Right lung (tissue), 5 donors: ENCODE results near the gene KCP. TPM values are rescaled to one million over a fixed set of nuclear protein-coding genes. Genes with fewer than 3 reads are reported as not detected.

ENCODE experiments used
- DNase-seq, 2 donors: peaks; one replicate each; pipeline ENCODE4 v3.0.0-alpha.2; 2013
- polyA plus RNA-seq, 5 donors: library from polyadenylated mRNA; unstranded; fragments of 120-200 nt; gene quantifications; one replicate each; pipeline versions ENCODE4 v1.2.1 to v1.2.3, GENCODE V29; 2013; ENCODE audit warnings: inconsistent platforms in 1 of 5, low replicate concordance in 1 of 5; ENCODE audit not compliant: insufficient read length in 5 of 5, insufficient read depth in 1 of 5

The KCP gene
- polyA plus RNA-seq, 5 donors = 4.9 to 9.6 (median 6.1) TPM

DNA sequence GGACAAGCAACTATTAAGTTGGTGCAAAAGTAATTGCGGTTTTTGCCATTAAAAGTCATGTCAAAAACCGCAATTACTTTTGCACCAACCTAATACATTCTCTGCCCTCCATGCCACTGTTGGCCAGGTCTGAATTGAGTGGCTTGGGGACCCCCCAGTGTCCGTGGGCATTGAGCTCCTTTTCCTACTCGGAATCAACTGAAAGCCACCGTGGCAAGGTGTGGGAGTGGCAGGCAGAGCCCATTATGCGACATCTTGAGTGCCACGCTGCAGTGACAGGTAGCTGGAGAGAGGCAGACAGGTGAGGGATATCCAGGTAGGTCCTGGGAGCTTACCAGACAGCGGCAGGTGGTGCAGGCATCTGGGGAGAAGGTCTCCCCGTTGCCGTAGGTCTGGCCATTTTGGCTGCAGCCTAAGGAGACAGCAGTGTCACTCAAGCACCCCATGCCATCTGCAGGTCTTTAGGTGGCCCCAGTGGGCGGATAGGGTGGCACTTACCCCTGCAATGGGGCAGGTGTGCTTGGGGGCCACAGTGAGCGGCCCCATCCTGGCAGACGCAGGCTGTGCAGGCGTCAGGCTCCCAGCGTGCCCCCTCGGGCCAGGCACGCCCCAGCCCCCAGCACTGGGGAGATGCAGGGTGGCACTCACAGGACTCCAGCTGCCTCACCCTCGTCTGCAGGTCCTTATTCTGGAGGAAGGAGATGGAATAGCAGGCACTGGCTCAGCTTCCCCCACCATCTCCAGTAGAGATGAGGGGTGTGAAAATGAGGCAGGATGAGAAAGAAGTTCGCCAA lies 3.5 kb downstream of the KCP start:
- no peak for DNase-seq

DNA sequence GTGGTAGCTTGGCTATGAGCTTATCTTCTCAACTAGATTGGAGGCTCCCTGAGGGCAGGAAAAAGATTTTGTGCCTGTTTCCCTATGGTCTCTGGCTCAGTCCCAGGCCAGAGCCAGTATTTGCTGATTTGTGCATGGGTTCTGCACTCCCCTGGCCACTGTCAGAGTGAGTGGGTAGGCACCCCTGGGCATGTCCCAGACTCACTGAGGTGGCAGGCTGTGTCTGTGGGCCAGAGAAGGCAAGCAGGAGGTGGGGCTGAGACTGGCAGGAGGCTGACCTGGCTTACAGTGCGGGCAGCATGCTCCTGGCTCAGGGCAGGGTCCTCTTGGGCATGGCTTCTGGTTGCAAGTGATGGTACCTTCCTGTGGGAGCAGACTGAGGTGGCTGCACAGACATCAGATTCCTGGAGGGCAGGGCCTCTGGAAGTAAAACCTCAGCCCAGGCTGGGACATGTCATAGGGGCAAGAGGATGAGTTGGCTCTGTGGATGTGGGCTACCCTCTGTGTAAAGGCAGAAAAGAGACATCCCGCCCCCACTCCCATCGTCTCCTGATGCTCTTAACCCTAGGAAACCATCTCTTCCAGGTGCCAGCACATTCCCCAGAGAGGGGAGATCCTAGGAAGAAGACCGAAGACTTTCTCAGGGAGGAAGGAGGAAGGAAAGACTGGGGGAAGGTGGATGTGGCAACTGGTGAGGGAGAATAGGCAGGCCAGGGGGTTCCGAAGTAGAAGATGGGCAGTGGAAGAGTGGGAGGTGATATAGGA lies 4.3 kb downstream of the KCP start:
- DNase-seq = no peak

DNA sequence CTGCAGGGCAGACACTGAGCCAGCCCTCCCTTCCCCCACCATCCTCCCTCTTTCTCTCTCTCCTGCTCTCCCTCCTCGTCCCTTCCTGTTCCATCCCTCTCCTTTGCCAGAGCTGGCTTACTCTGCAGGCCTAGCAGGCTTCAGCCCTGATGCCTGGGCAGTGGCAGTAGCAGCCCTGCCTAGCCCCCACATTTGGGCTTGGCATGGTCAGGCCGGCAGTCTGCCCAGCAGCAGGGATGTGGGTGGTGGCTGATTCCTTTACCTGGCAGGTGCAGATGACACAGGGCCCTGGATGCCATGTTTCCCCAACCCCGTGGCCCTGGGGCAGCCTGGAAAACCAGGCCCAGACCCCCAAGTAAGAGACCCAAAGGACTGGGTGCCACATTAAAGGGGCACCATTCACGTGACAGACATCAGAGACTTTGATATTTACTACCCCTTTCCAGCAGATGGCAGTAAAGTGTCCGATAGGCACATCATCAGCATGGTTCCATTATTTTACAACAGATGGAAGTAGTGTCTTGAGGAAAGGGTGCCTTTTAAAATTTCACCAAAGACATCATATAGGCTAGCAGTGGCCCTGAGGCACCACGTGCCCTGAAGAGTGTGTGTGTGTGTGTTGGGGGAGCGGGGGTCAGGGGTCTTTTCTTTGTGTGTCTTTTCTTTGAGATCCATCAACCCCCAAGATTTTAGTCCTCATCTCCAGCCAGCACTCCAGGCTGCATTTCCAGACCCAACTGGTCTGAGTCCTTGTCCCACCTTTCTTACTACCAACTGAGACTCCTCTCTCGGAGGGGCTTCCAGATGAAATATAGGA lies 5.9 kb downstream of the KCP start:
- DNase-seq = no peak

- DNase-seq = no peak
Observed at GRCh38 chr7:128903621-128904361, 6.7 kb downstream of the KCP start.

DNA sequence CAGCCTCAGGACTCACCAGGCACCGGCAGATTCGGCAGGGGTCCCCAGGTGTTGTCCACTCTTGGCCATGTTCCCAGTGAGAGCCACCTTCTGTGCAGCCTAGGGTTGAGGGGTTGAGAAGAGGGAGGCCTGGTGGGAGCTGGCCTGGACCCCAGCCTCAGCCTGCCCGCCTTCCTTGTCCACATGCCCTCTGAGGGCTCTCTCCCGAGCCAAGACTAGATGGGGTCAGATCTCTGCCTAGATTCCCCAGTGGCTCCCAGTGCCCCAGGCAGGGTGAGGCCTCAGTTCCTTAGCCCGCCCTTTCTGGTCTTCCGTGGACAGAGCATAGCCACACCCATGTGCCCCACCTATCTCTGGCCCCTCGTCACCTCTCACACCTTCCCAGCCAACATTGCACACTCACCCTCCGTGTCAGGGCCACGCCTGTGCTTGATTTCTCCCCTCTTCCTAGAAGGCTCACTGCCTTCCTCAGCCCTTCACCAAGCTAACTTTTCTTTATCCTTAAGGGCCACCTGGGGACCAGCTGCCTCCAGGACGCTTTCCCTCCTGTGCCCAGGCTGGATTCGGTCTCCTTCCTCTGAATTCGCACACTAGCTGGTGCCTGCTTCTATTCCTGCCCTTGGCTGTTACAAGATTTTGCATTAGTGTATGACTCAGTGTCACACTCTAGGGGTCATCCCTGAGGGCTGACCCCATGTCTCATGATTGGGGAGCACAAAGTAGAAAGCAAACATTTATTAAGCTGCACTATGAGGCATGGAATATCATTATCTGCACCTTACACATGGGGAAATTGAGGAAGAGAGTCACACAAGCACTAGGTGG lies 7.5 kb downstream of the KCP start:
- DNase-seq = no peak

GRCh38 chr7:128900237-128900636 lies 10.3 kb downstream of the KCP start:
- no peak for DNase-seq

DNA sequence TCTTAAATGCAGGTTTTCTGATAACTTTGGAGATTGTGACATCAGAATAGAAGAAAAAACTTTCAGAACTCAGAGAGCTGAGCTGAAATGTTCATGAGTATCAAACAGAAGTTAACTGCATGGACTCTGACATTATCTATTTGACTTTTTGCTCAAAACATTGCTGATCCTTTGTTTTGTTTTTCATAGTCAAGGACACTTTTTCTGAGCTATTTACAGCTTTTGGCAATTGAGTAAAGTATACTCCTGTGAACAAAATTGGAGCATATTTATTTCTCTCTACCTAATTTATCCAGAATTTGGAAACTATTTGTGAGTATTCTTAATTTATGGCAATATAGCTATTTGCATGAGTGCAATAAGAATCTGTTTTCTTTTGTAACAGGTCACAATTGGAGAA lies 11.1 kb downstream of the KCP start:
- DNase-seq = no peak

- DNase-seq = no peak
Observed at GRCh38 chr7:128895320-128895719, 15.2 kb downstream of the KCP start.

- DNase-seq = no peak
Observed at GRCh38 chr7:128894101-128894440, 16.4 kb downstream of the KCP start.

GRCh38 chr7:128893251-128894100 lies 17.0 kb downstream of the KCP start:
- no peak for DNase-seq

DNA sequence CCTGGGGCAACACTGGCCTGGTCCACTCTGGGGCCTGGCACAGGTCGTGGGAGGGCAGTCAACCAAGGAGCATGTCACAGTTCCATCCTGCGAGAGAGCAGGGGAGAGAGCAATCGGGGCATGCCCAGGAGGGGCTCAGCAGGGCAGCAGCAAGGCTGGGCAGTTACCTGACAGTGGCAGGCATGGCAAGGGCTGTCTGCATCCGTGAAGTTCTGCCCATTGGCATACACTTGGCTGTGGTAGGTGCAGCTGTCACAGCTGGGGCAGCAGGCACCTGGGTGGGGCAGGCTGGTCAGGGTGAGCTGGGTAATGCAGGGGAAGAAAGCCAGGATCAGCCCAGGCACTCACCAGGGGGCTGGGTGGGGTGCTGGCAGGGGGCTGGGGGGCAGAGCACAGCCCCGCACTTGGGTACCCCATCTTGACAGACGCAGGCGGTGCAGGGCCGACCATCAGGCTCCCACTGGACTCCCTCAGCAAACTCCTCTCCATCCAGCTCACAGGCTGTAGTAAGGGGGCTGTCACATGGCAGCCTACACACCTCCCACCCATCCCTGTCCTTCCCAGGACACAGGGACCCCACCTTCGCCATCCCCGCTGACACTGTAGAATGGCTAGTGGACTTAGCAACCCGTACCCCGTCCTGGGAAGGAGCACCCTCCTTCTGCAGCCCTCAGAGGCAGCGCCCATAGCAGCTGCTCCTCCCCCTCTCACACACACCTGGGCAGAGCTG lies 17.8 kb downstream of the KCP start:
- no peak for DNase-seq

GRCh38 chr7:128891942-128892269 lies 18.6 kb downstream of the KCP start:
- no peak for DNase-seq

GRCh38 chr7:128891110-128891941 lies 19.2 kb downstream of the KCP start:
- DNase-seq = no peak

- DNase-seq = no peak
Observed at GRCh38 chr7:128890306-128891109, 20.0 kb downstream of the KCP start.

DNA sequence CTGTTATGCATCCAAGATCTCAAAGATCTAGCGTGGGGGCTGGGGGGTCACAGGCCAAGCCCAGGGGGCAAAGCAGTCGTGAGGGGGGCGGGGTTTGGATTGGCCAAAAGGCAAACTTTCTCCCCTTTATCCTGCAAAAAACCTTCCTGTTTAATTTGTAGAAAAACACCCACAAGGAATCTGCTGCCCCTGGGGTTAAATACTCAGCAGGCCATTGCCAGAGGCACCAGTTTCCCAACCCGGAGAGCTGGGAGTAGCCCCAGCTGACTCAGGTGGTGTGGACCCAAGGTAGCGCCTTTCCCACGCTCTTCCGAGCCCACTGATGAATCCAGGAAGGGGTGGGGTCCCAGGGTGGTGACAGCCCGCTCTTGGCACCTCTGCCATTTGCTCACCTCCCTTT lies 21.4 kb downstream of the KCP start:
- no peak for DNase-seq

DNA sequence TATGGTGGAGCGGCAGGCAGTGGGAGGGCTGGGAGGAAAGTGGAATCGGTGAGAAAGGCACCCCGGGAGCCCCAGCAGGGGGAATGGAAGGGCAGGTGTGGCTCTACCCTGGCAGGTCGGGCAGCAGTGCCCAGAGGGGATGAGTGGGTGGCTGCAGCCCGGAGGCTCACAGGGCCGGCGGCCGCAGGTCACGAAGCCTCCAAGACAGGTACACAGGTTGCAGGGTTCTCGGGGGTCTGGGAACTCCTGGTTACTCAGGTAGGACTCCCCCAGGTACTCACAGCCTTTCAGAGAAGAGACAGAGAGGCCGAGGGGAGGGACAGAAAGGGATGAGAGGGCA lies 21.8 kb downstream of the KCP start:
- DNase-seq = no peak

- DNase-seq = no peak
Observed at GRCh38 chr7:128888039-128888755, 22.3 kb downstream of the KCP start.
